OCI-LY7 (cell line): ENCODE measurements around the gene TPRN.

ENCODE experiments used
- CTCF ChIP-seq: fragments of 200-600 bp; sonication (generic); conservative IDR thresholded peaks from 2 replicates; pipeline ENCODE4 v1.5.1; 2014; ENCODE audit warnings: mild to moderate bottlenecking, antibody characterized with exemption, low read length, moderate library complexity, mixed read lengths
- EZH2phosphoT487 ChIP-seq: fragments of 200-600 bp; sonication (generic); IDR thresholded peaks from 2 replicates; pipeline ENCODE4 v1.6.1; 2018; ENCODE audit warnings: low read depth, borderline replicate concordance, mild to moderate bottlenecking, mixed run types, antibody characterized with exemption, low read length, moderate library complexity, mixed read lengths

GRCh38 chr9:137184881-137185660, 15.5 kb downstream of the TPRN start:
- TF ChIP-seq CTCF (no peak), EZH2phosphoT487 (no peak)
